ENCODE results near the gene DENND11. TPM values are rescaled to one million over a fixed set of nuclear protein-coding genes. Genes with fewer than 3 reads are reported as not detected.

The DENND11 gene
- total RNA-seq, 1 donor from 2014 or later, result 31.3 TPM

GRCh38 chr7:141702892-141703291 lies 926 bp upstream of the DENND11 start:
- Mint-ChIP-seq H3K4me3 (peak overlapping the region; percentile 19), H3K27me3 (ENCODE audit: insufficient read depth) (peaks cover 10% of the 10 kb centered on the region), H3K27ac (no peak overlapping the region), H3K9me3 (no peaks in the 10 kb centered on the region), H3K36me3 (ENCODE audit: low read depth) (peaks cover 12% of the 10 kb centered on the region), H3K4me1 (ENCODE audit: low read depth) (peaks cover 36% of the 10 kb centered on the region)
- no peak for DNase-seq (ENCODE audit: low spot score)
- intact Hi-C loops (cut with micrococcal nuclease), result loop anchor here (1.0 kb wide), 1 partner anchor 35 kb away; the partner anchor contains the start of gene SSBP1

GRCh38 chr7:141701489-141702046 lies 398 bp downstream of the DENND11 start:
- H3K27ac Mint-ChIP-seq, result peak overlapping the region; percentile 58
- peaks cover 5% of the 10 kb centered on the region for H3K27me3 Mint-ChIP-seq (ENCODE audit: insufficient read depth)
- intact Hi-C loops (cut with micrococcal nuclease), result loop anchor here (1.0 to 2.0 kb wide), 4 partner anchors 22 to 47 kb away; partner anchors contain the start of gene SSBP1
- peaks cover 49% of the 10 kb centered on the region for H3K4me1 Mint-ChIP-seq (ENCODE audit: low read depth)
- peak; percentile 69 for DNase-seq (ENCODE audit: low spot score)
- H3K9me3 Mint-ChIP-seq, result no peaks in the 10 kb centered on the region
- peaks cover 21% of the 10 kb centered on the region for H3K36me3 Mint-ChIP-seq (ENCODE audit: low read depth)
- H3K4me3 Mint-ChIP-seq, result peak overlapping the region; percentile 69

- intact Hi-C loops (cut with micrococcal nuclease), result loop anchor here (1.0 to 2.0 kb wide), 3 partner anchors 22 to 46 kb away; no protein-coding TSS in a partner anchor
Measured at GRCh38 chr7:141700848-141701371, 1.1 kb downstream of the DENND11 start.

DNA sequence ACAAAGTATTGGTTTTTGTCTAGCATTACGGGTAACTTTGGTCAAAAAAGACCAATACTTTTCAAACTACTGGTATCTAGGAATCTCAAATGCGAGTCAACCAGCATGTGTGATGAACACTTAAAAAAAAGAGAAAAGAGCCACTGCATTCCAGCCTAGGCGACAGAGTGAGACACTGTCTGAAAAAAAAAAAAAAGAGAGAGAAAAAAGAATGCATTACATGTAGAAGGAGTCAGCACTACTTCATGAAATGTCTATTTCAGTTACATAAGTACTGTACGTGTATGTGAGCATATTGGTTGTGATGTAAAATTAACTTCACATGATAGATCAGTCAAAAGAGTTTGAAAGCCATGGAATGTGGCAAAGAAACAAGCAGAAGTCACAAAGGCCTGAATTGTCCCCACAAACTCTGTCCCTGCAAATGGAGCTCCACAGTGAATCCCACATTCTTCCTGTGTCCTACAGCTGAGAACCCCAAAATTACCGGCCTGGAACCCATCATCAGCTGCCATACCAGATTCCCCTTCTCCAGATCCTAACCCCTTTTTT lies 1.6 kb downstream of the DENND11 start:
- H3K4me1 Mint-ChIP-seq (ENCODE audit: low read depth), result peaks cover 53% of the 10 kb centered on the region
- peak overlapping the region; percentile 82 for H3K4me3 Mint-ChIP-seq
- no peaks in the 10 kb centered on the region for H3K9me3 Mint-ChIP-seq
- peaks cover 27% of the 10 kb centered on the region for H3K36me3 Mint-ChIP-seq (ENCODE audit: low read depth)
- H3K27me3 Mint-ChIP-seq (ENCODE audit: insufficient read depth), result peaks cover 5% of the 10 kb centered on the region
- peak overlapping the region; percentile 46 for H3K27ac Mint-ChIP-seq
- no peak for DNase-seq (ENCODE audit: low spot score)
- intact Hi-C loops (cut with micrococcal nuclease), result loop anchor here (2.0 kb wide), 1 partner anchor 46 kb away; no protein-coding TSS in a partner anchor

More at GRCh38 chr7:141700848-141701371, 1.1 kb downstream of the DENND11 start:
- H3K36me3 Mint-ChIP-seq (ENCODE audit: low read depth), result peaks cover 24% of the 10 kb centered on the region
- peak overlapping the region; percentile 82 for H3K4me3 Mint-ChIP-seq
- H3K27ac Mint-ChIP-seq, result peak overlapping the region; percentile 61
- H3K27me3 Mint-ChIP-seq (ENCODE audit: insufficient read depth), result peaks cover 5% of the 10 kb centered on the region
- DNase-seq (ENCODE audit: low spot score), result no peak
- peaks cover 53% of the 10 kb centered on the region for H3K4me1 Mint-ChIP-seq (ENCODE audit: low read depth)
- no peaks in the 10 kb centered on the region for H3K9me3 Mint-ChIP-seq

- Mint-ChIP-seq H3K36me3 (ENCODE audit: low read depth) (peaks cover 30% of the 10 kb centered on the region), H3K4me1 (ENCODE audit: low read depth) (peaks cover 53% of the 10 kb centered on the region), H3K27me3 (ENCODE audit: insufficient read depth) (peaks cover 5% of the 10 kb centered on the region), H3K4me3 (peak overlapping the region; percentile 82), H3K27ac (no peak overlapping the region), H3K9me3 (no peaks in the 10 kb centered on the region)
- no peak for DNase-seq (ENCODE audit: low spot score)
- intact Hi-C loops (cut with micrococcal nuclease), result loop anchor here (2.0 kb wide), 1 partner anchor 45 kb away; no protein-coding TSS in a partner anchor
Measured at GRCh38 chr7:141699860-141700259, 2.1 kb downstream of the DENND11 start.

DNA sequence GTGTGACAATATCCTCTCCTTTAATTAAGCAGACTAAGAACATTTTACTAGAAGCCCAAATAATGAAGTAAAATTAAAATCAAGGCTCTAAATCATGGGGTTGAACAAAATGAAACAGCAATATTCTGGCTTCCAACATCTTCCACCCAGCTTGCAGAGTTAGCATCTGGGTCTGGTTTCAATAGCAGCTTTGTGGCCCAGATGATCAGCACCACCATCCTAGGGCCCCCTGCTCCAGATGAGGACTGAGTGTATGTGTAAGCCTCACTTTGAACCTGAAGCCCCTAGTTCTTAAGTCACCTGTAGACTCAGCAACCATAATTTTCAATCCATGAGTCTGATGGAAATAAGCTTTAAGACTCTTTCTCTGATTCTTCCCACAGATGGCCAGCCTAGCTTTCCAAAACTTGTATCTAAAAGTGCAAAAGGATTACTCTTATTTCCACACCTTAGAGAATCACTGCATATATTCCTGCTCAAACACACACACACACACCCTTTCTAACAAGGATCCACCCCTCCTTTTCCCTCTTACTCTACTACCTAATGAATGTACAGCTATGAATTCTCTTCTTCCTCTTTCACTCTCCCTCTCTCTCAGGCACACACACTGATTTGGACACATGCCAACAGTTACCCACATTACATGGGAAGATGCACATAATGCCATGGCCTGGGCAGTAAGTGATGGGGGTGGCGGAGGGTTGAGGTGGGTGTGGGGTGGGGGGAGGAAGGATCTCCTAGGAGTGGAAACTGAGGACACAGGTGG lies 3.5 kb downstream of the DENND11 start:
- Mint-ChIP-seq H3K4me3 (no peak overlapping the region), H3K9me3 (no peaks in the 10 kb centered on the region), H3K27ac (no peak overlapping the region), H3K27me3 (ENCODE audit: insufficient read depth) (peaks cover 3% of the 10 kb centered on the region), H3K36me3 (ENCODE audit: low read depth) (peaks cover 34% of the 10 kb centered on the region), H3K4me1 (ENCODE audit: low read depth) (peaks cover 53% of the 10 kb centered on the region)
- DNase-seq (ENCODE audit: low spot score), result no peak
- intact Hi-C loops (cut with micrococcal nuclease), result no loop called here

GRCh38 chr7:141697211-141697871 lies 4.6 kb downstream of the DENND11 start:
- no peak for DNase-seq (ENCODE audit: low spot score)
- Mint-ChIP-seq H3K27ac (no peak overlapping the region), H3K4me1 (ENCODE audit: low read depth) (peaks cover 49% of the 10 kb centered on the region)

DNA sequence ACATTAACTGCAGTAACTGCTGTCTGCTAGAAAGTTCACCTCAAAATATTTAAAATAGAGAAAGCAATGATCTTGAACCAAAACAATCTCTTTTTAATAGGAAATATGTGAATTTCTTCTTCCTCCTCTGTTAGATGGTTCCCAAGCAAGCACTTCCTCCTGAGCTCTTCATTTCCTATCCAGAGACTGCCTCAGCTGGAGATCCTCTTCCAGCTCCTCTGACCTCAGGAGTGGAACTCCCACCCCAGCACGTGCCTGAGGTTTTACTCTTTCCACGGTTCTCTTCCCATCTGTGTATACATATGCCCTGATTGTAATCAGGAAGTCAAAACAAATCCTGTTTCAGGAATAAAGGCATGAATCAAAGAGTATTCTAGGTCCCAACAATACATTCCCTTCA lies 5.6 kb downstream of the DENND11 start:
- intact Hi-C loops (cut with micrococcal nuclease), result no loop called here
- Mint-ChIP-seq H3K27ac (no peak overlapping the region), H3K9me3 (no peaks in the 10 kb centered on the region), H3K27me3 (ENCODE audit: insufficient read depth) (no peaks in the 10 kb centered on the region), H3K4me1 (ENCODE audit: low read depth) (peaks cover 48% of the 10 kb centered on the region), H3K4me3 (no peak overlapping the region), H3K36me3 (ENCODE audit: low read depth) (peaks cover 37% of the 10 kb centered on the region)
- DNase-seq (ENCODE audit: low spot score), result no peak

More at GRCh38 chr7:141697211-141697871, 4.6 kb downstream of the DENND11 start:
- Mint-ChIP-seq H3K4me3 (no peak overlapping the region), H3K27me3 (ENCODE audit: insufficient read depth) (no peaks in the 10 kb centered on the region), H3K36me3 (ENCODE audit: low read depth) (peaks cover 34% of the 10 kb centered on the region), H3K9me3 (no peaks in the 10 kb centered on the region)
- intact Hi-C loops (cut with micrococcal nuclease), result no loop called here

DNA sequence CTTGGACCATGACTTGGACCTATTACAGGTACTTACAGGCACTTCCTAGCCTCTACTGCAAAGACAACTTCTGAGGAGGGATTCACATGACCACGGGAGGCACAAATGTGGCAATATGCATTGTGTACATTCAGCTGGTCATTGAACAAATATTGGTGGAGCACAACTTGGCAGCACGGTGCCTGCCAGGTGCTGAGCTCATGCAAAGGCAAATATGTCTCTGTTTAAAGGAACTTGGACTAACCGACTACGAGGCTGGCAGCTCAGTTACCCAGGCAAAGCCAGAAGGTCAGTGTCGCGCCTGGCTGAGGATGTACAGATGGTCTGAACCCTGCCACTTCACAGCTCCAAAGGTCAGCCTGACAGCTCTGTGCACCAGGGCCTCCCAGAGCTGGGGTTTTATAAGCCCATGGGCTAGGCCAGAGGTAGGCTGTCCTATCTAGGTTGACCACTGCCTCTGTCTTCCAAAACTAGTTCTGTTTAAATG lies 6.1 kb downstream of the DENND11 start:
- Mint-ChIP-seq H3K4me1 (ENCODE audit: low read depth) (peaks cover 45% of the 10 kb centered on the region), H3K27ac (no peak overlapping the region), H3K27me3 (ENCODE audit: insufficient read depth) (no peaks in the 10 kb centered on the region), H3K36me3 (ENCODE audit: low read depth) (peaks cover 37% of the 10 kb centered on the region), H3K4me3 (no peak overlapping the region), H3K9me3 (no peaks in the 10 kb centered on the region)
- intact Hi-C loops (cut with micrococcal nuclease), result no loop called here
- no peak for DNase-seq (ENCODE audit: low spot score)

GRCh38 chr7:141693082-141693481 lies 8.9 kb downstream of the DENND11 start:
- Mint-ChIP-seq H3K36me3 (ENCODE audit: low read depth) (peaks cover 33% of the 10 kb centered on the region), H3K27me3 (ENCODE audit: insufficient read depth) (no peaks in the 10 kb centered on the region), H3K4me3 (no peak overlapping the region), H3K4me1 (ENCODE audit: low read depth) (peaks cover 19% of the 10 kb centered on the region), H3K9me3 (no peaks in the 10 kb centered on the region), H3K27ac (no peak overlapping the region)
- intact Hi-C loops (cut with micrococcal nuclease), result no loop called here
- no peak for DNase-seq (ENCODE audit: low spot score)

DNA sequence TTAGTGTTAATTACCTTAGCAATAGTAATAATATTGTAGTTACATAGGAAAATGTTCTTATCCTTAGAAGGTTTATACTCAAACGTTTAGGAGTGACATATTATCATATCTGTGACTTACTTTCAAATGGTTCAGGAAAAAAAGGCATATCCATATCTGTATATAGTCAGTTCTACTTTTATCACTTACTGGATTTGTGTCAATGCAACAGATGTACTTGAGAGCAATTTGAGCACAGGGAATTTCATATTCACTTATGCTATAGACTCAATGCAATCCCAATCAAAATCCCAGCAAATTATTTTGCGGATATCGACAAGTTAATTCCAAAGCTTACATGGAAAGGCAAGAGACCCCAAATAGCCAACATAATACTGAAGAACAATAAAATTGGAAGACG lies 10.0 kb downstream of the DENND11 start:
- DNase-seq (ENCODE audit: low spot score), result no peak
- Mint-ChIP-seq H3K36me3 (ENCODE audit: low read depth) (peaks cover 28% of the 10 kb centered on the region), H3K27ac (no peak overlapping the region), H3K4me3 (no peak overlapping the region), H3K4me1 (ENCODE audit: low read depth) (peaks cover 12% of the 10 kb centered on the region), H3K9me3 (no peaks in the 10 kb centered on the region), H3K27me3 (ENCODE audit: insufficient read depth) (no peaks in the 10 kb centered on the region)
- intact Hi-C loops (cut with micrococcal nuclease), result no loop called here

GRCh38 chr7:141691540-141691939 lies 10.4 kb downstream of the DENND11 start:
- Mint-ChIP-seq H3K9me3 (no peaks in the 10 kb centered on the region), H3K27ac (no peak overlapping the region), H3K4me1 (ENCODE audit: low read depth) (peaks cover 12% of the 10 kb centered on the region), H3K4me3 (no peak overlapping the region), H3K36me3 (ENCODE audit: low read depth) (peaks cover 27% of the 10 kb centered on the region), H3K27me3 (ENCODE audit: insufficient read depth) (no peaks in the 10 kb centered on the region)
- intact Hi-C loops (cut with micrococcal nuclease), result no loop called here
- DNase-seq (ENCODE audit: low spot score), result no peak

All from activated T-helper 1 cell treated with anti-CD3 and anti-CD28 coated beads, Interleukin-12 subunit alpha, Interleukin-12 subunit beta, Interleukin-2, Interleukin-4 antibody, amounts not matched to agents 30 ng/mL and 10 ng/mL and 1 ng/mL, durations not matched to agents 14 hours and 24 hours and 36 hours (primary cell).